Gastroesophageal sphincter (tissue), 4 donors: ENCODE results near the gene GSG1L2. TPM values are rescaled to one million over a fixed set of nuclear protein-coding genes. Genes with fewer than 3 reads are reported as not detected.
"Not testable (repeated sequence)": the region's sequence is repeated elsewhere in the genome, so short reads cannot be mapped to it uniquely, and the experiment has no call there.

Experiments
- ATAC-seq: fragments of 150-250 bp; one replicate; pipeline ENCODE4 v1.9.1; 2016; ENCODE audit warnings: mild to moderate bottlenecking, moderate library complexity
- H3K27ac ChIP-seq, 4 donors: fragments of 200-600 bp; sonication (generic) in 3 of 4; 1 replicate in 3 of 4; 2 replicates in 1 of 4; pipeline ENCODE4 v1.5.1; 2016 to 2019
- H3K27me3 ChIP-seq: fragments of 200-600 bp; sonication (generic); one replicate; pipeline ENCODE4 v1.5.1; 2019
- H3K36me3 ChIP-seq, 2 donors: fragments of 200-600 bp; sonication (generic); one replicate each; pipeline ENCODE4 v1.5.1; 2019; ENCODE audit warnings: control low read depth in 1 of 2
- H3K4me1 ChIP-seq, 3 donors: fragments of 200-600 bp; sonication (generic); 1 replicate in 2 of 3; 2 replicates in 1 of 3; pipeline ENCODE4 v1.5.1; 2016 to 2019; ENCODE audit warnings: control low read depth in 2 of 3
- H3K4me3 ChIP-seq, 2 donors: fragments of 200-600 bp; sonication (generic); one replicate each; pipeline ENCODE4 v1.5.1; 2019; ENCODE audit warnings: mild to moderate bottlenecking in 1 of 2, moderate library complexity in 1 of 2
- H3K9me3 ChIP-seq, 3 donors: fragments of 200-600 bp; sonication (generic); one replicate each; pipeline ENCODE4 v1.5.1; 2017 to 2019; ENCODE audit warnings: control low read depth in 2 of 3
- EP300 ChIP-seq: sonication (generic); formaldehyde crosslinking; IDR thresholded peaks from one replicate; pipeline ENCODE4 v1.6.1; 2017; ENCODE audit warnings: antibody characterized with exemption, mild to moderate bottlenecking
- POLR2A ChIP-seq, 2 donors: fragments of 450-650 bp; IDR thresholded peaks; one replicate each; pipeline ENCODE4 v1.6.1; 2017; ENCODE audit warnings: antibody characterized with exemption in 2 of 2, mild to moderate bottlenecking in 2 of 2, moderate library complexity in 1 of 2
- POLR2AphosphoS5 ChIP-seq: sonication (generic); formaldehyde crosslinking; IDR thresholded peaks from one replicate; pipeline ENCODE4 v1.6.1; 2017; ENCODE audit warnings: antibody characterized with exemption
- WGBS, 2 donors: methylation state at CpG; one replicate each; pipeline ENCODE4 v1.1.5; 2018; ENCODE audit warnings: low coverage in 1 of 2; 5-methylcytosine and 5-hydroxymethylcytosine counted together
- total RNA-seq, 4 donors: library from RNA; depleted of rRNA; stranded (reverse); fragments of >200 nt; gene quantifications; one replicate each; pipeline ENCODE4 v1.1.0, GENCODE V29; 2016
- TF ChIP-seq, protein P1 (sequence below), 4 experiments: fragments of 200-600 bp in 2 of 4; fragments of 450-650 bp in 2 of 4; sonication (generic) in 1 of 4; IDR thresholded peaks; one replicate each; pipeline ENCODE4 v1.5.1; 2017 to 2019; ENCODE audit warnings: antibody characterized with exemption in 4 of 4, mild to moderate bottlenecking in 2 of 4, moderate library complexity in 2 of 4

GSG1L2 gene
- total RNA-seq, 4 donors from 2014 or later = not detected

DNA sequence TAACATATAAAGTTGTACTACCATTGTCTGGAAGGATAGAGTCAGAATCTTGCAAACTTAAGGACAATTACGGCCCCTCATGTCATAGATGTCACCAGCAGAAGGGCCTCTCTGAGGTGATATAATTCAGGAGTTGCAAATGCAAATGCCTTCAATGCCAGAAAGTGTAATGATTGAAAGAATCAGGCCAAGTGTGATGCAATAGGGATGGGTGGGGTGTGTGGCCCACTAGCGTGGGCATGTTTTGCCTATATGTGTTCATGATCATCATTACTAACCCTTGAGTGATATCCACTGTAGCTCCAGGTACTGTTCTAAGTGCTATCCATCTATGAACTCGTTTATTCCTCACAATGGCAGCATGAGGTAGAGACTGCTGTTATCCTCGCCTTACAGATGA, 31.6 kb downstream of the GSG1L2 start:
- TF ChIP-seq POLR2A (IDR thresholded peaks at IDR 0.05) (no peak), EP300 (no peak), POLR2AphosphoS5 (no peak)
- TF ChIP-seq, protein P1, sequence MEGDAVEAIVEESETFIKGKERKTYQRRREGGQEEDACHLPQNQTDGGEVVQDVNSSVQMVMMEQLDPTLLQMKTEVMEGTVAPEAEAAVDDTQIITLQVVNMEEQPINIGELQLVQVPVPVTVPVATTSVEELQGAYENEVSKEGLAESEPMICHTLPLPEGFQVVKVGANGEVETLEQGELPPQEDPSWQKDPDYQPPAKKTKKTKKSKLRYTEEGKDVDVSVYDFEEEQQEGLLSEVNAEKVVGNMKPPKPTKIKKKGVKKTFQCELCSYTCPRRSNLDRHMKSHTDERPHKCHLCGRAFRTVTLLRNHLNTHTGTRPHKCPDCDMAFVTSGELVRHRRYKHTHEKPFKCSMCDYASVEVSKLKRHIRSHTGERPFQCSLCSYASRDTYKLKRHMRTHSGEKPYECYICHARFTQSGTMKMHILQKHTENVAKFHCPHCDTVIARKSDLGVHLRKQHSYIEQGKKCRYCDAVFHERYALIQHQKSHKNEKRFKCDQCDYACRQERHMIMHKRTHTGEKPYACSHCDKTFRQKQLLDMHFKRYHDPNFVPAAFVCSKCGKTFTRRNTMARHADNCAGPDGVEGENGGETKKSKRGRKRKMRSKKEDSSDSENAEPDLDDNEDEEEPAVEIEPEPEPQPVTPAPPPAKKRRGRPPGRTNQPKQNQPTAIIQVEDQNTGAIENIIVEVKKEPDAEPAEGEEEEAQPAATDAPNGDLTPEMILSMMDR (IDR thresholded peaks at IDR 0.05) = no peak
- Histone ChIP-seq H3K36me3 (no peaks in the 10 kb centered on the region), H3K27me3 (no peaks in the 10 kb centered on the region), H3K4me1 (peaks cover 0 to 15% (median 2%) of the 10 kb centered on the region in 3 donors), H3K4me3 (no peak overlapping the region), H3K9me3 (no peaks in the 10 kb centered on the region), H3K27ac (no peak overlapping the region)
- ATAC-seq = no peak
- 86 to 95% methylated on average over 3 to 4 of the region's 4 CpGs for WGBS, 2 donors

DNA sequence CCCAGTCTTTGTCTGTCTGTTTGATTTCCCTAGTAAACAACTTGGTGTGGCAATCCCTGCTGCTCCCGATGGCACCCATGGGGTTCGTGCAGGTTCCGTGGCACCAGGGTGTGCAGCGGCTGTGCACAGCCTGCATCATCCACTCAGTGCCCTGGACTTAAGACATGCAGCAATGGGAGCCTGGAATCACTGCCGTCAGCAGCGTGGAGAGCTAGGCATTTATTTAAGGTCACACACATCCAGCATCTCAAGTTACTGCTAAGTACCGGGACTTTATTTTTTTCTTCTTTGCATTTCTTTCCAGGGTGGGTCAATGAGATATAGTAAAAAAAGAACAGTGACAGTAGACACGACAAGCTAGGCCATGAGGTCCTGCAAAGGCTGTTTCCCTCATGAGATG, 33.3 kb downstream of the GSG1L2 start:
- TF ChIP-seq POLR2A (IDR thresholded peaks at IDR 0.05) (no peak), EP300 (no peak), POLR2AphosphoS5 (no peak)
- TF ChIP-seq, protein P1 (IDR thresholded peaks at IDR 0.05) = no peak
- no peak for ATAC-seq
- 89 to 95% methylated on average over 2 to 3 of the region's 8 CpGs for WGBS, 2 donors
- Histone ChIP-seq H3K9me3 (no peaks in the 10 kb centered on the region), H3K4me1 (peaks cover 0 to 15% (median 2%) of the 10 kb centered on the region in 3 donors), H3K27me3 (no peaks in the 10 kb centered on the region), H3K27ac (no peak overlapping the region), H3K4me3 (no peak overlapping the region), H3K36me3 (no peaks in the 10 kb centered on the region)

DNA sequence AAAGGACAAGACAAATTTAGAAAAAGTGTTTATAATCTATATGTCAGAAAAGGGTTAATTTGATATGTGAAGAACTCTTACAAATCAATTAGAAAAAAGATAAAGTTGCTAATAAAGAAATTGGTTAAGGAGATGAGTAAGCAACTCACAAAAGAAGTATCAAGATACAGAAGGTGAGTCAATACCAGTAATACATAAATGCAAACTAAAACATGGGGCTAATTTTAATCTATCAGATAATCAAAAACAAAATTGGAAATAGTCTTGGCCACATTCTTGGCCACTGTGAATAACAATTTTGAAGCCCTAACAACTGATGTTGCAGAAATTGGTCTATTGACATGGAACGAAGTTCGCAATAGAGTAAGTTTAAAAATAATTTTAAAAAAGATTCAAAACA, 37.3 kb downstream of the GSG1L2 start:
- no peak overlapping the region for H3K4me3 ChIP-seq
- H3K4me1 ChIP-seq = no peaks in the 10 kb centered on the region
- WGBS, 2 donors = 97% methylated on average over 2 of the region's 2 CpGs
- ATAC-seq = no peak
- H3K9me3 ChIP-seq = no peaks in the 10 kb centered on the region
- TF ChIP-seq POLR2A (IDR thresholded peaks at IDR 0.05) = no peak
- no peak overlapping the region for H3K27ac ChIP-seq
- H3K36me3 ChIP-seq = no peaks in the 10 kb centered on the region
- H3K27me3 ChIP-seq = no peaks in the 10 kb centered on the region

DNA sequence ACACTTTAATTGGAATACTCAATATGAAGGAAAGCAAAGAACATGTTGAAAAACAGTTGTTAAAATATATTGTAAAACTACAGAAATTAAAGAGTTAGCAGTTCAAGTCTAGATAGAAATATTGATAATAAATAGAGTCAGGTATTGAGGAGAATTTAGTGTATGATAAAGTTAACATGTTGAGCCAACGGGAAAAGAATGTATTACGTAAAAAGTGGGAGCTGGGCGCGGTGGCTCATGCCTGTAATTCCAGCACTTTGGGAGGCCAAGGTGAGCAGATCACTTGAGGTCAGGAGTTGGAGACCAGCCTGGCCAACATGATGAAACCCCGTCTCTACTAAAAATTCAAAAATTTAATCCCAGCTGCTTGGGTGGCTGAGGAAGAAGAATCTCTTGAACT, 38.4 kb downstream of the GSG1L2 start:
- not testable (repeated sequence) for ATAC-seq, H3K36me3 ChIP-seq, H3K9me3 ChIP-seq, H3K4me3 ChIP-seq, H3K27me3 ChIP-seq, H3K4me1 ChIP-seq, H3K27ac ChIP-seq
- WGBS, 2 donors = 87 to 92% methylated on average over 4 to 5 of the region's 5 CpGs

DNA sequence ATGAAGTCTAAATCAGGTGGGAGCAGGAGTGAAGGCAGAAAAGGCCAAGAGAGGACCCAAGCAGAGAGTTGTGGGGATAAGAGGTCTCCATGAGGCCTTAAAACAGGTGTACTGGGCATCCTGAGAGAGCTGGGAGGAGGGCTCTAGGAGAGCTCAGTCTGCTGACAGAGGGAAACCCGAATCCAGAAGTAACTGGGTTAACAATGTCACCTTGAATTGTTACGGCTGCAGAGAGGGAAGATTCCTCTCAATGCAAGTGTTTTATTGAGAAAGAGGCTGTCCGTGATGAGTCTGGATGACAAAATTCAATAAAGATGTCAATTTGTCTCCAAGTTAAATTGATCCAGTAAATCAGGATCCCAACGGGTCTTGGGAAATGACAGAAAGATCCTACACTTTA, 38.8 kb downstream of the GSG1L2 start:
- Histone ChIP-seq H3K9me3 (no peaks in the 10 kb centered on the region), H3K4me3 (no peak overlapping the region), H3K36me3 (no peaks in the 10 kb centered on the region), H3K4me1 (no peaks in the 10 kb centered on the region), H3K27me3 (no peaks in the 10 kb centered on the region), H3K27ac (no peak overlapping the region)
- TF ChIP-seq, protein P1 (IDR thresholded peaks at IDR 0.05) = no peak
- TF ChIP-seq POLR2A (IDR thresholded peaks at IDR 0.05) (no peak), EP300 (no peak), POLR2AphosphoS5 (no peak)
- WGBS, 2 donors = 67 to 79% methylated on average over 4 of the region's 4 CpGs
- no peak for ATAC-seq

DNA sequence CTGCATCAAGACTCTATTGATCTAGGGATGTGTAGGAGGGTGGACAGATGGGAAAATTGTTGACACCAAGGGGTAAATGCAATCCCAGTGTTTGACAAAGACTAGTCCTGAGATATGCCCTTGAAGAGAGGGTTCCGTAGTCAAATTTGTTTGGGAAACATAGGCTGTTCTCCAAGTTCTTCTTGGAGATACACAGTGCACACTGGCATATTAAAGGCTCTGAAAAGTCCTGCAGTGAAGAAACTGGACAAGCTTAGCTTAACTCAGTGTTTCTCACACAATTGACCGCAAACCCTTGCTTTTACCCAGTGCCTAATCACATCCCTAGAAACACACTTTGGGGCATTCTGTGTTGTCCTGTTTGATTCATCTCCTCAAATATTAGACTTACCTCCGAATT, 41.3 kb downstream of the GSG1L2 start:
- no peak overlapping the region for H3K27ac ChIP-seq
- ATAC-seq = no peak
- no peak overlapping the region for H3K4me3 ChIP-seq
- peaks cover 0 to 8% (median 0%) of the 10 kb centered on the region in 3 donors for H3K9me3 ChIP-seq
- WGBS, 2 donors = 78 to 92% methylated on average over 3 of the region's 3 CpGs
- no peaks in the 10 kb centered on the region for H3K27me3 ChIP-seq
- TF ChIP-seq, protein P1 (IDR thresholded peaks at IDR 0.05) = no peak
- TF ChIP-seq POLR2AphosphoS5 (no peak), POLR2A (IDR thresholded peaks at IDR 0.05) (no peak), EP300 (no peak)
- no peaks in the 10 kb centered on the region for H3K4me1 ChIP-seq
- H3K36me3 ChIP-seq = no peaks in the 10 kb centered on the region
